Hindlimb muscle (tissue), 1 donor: ENCODE results near the gene STX18. TPM values are rescaled to one million over a fixed set of nuclear protein-coding genes. Genes with fewer than 3 reads are reported as not detected.
"Not testable (repeated sequence)": the region's sequence is repeated elsewhere in the genome, so short reads cannot be mapped to it uniquely, and the experiment has no call there.

Source experiments
- DNase-seq: peaks from one replicate; pipeline ENCODE4 v3.0.0-alpha.2; 2013
- polyA plus RNA-seq: library from polyadenylated mRNA; unstranded; fragments of 120-200 nt; gene quantifications from one replicate; pipeline ENCODE4 v1.2.1, GENCODE V29; 2013; ENCODE audit not compliant: insufficient read length

Gene STX18
- polyA plus RNA-seq, 1 donor: 27.5 TPM

GRCh38 chr4:4436244-4436823, 105.5 kb downstream of the STX18 start:
- no peak for DNase-seq

GRCh38 chr4:4433941-4434340, 107.9 kb downstream of the STX18 start:
- no peak for DNase-seq

GRCh38 chr4:4432341-4433125, 109.3 kb downstream of the STX18 start:
- DNase-seq: no peak

- no peak for DNase-seq
Observed at GRCh38 chr4:4430492-4431195, 111.2 kb downstream of the STX18 start.

GRCh38 chr4:4428966-4429875, 112.6 kb downstream of the STX18 start:
- no peak for DNase-seq

GRCh38 chr4:4427886-4428285, 114.0 kb downstream of the STX18 start:
- no peak for DNase-seq

- no peak for DNase-seq
Observed at GRCh38 chr4:4427121-4427870, 114.6 kb downstream of the STX18 start.

- DNase-seq: no peak
Observed at GRCh38 chr4:4426511-4427120, 115.2 kb downstream of the STX18 start.

- DNase-seq: no peak
Observed at GRCh38 chr4:4425696-4426095, 116.2 kb downstream of the STX18 start.

GRCh38 chr4:4425119-4425690, 116.6 kb downstream of the STX18 start:
- DNase-seq: no peak

GRCh38 chr4:4424499-4425115, 117.2 kb downstream of the STX18 start:
- no peak for DNase-seq

GRCh38 chr4:4423706-4424498, 117.9 kb downstream of the STX18 start:
- DNase-seq: no peak

- no peak for DNase-seq
Observed at GRCh38 chr4:4422856-4423499, 118.9 kb downstream of the STX18 start.

GRCh38 chr4:4422117-4422516, 119.7 kb downstream of the STX18 start:
- not testable (repeated sequence) for DNase-seq

GRCh38 chr4:4421356-4421755, 120.5 kb downstream of the STX18 start:
- DNase-seq: no peak

GRCh38 chr4:4420421-4420820, 121.4 kb downstream of the STX18 start:
- DNase-seq: no peak

- no peak for DNase-seq
Observed at GRCh38 chr4:4419896-4420295, 122.0 kb downstream of the STX18 start.

- no peak for DNase-seq
Observed at GRCh38 chr4:4418676-4419390, 123.0 kb downstream of the STX18 start.
